ENCODE results near the gene USP35. TPM values are rescaled to one million over a fixed set of nuclear protein-coding genes. Genes with fewer than 3 reads are reported as not detected.

USP35 gene
- total RNA-seq, 1 experiment from 2014 or later, result 6.0 TPM

- ATAC-seq, result no peak
- no peak overlapping the region for H2AFZ ChIP-seq (ENCODE audit: low read depth, low read length, poor library complexity, severe bottlenecking)
- ChIA-PET POLR2A (no interaction called here), RAD21 (ENCODE audit: low non-redundant PET in 1 of 2, low total read pairs in 2 of 2, uncharacterized antibody in 2 of 2, unreplicated experiment in 2 of 2) (no interaction called here), CTCF (interaction anchor here (0.7 kb wide), 1 partner anchor 320 kb away, joined by 3 read pairs; no protein-coding TSS in a partner anchor)
- H4K20me1 ChIP-seq (ENCODE audit: insufficient read depth), result no peaks in the 10 kb centered on the region
- no peaks in the 10 kb centered on the region for H3K36me3 ChIP-seq (ENCODE audit: control insufficient read depth in 1 of 2, insufficient read depth in 2 of 2, low read length in 2 of 2)
- H3K27ac ChIP-seq (ENCODE audit: low read depth, low read length), result no peak overlapping the region
- no peak for DNase-seq (ENCODE audit: low read depth, low spot score)
- H3K4me1 ChIP-seq (ENCODE audit: control insufficient read depth in 1 of 2, insufficient read depth in 2 of 2, low read length in 2 of 2), result peaks cover 0 to 4% of the 10 kb centered on the region in 2 experiments; a peak in 1 of 4 replicates
- intact Hi-C loops (cut with micrococcal nuclease), result no loop called here
- H3K9ac ChIP-seq (ENCODE audit: low read length), result no peak overlapping the region
- H3K4me2 ChIP-seq (ENCODE audit: low read length), result no peak overlapping the region
- H3K27me3 ChIP-seq (ENCODE audit: insufficient read depth, low read length), result no peaks in the 10 kb centered on the region
- H3K4me3 ChIP-seq (replicated peaks in 1 of 2; ENCODE audit: low read depth in 1 of 2, low read length in 2 of 2), result no peak overlapping the region
- no peaks in the 10 kb centered on the region for H3K79me2 ChIP-seq (ENCODE audit: insufficient read depth, low read length)
- no peaks in the 10 kb centered on the region for H3K9me3 ChIP-seq (ENCODE audit: control insufficient read depth in 1 of 2, insufficient read depth in 1 of 2, low read depth in 1 of 2, low read length in 2 of 2)
- no peaks in the 10 kb centered on the region for H3K9me2 ChIP-seq (ENCODE audit: insufficient read depth)
- no peak for TF ChIP-seq ZBTB33 (IDR thresholded peaks at IDR 0.05; ENCODE audit: extremely low read depth, insufficient replicate concordance, low read length)
- no peak for TF ChIP-seq MAX (IDR thresholded peaks at IDR 0.05)
- TF ChIP-seq FOSL1 (IDR thresholded peaks at IDR 0.05; ENCODE audit: low read depth), result no peak
- TF ChIP-seq YY1 (IDR thresholded peaks at IDR 0.05; ENCODE audit: extremely low read depth, insufficient replicate concordance, low read depth, low read length), result no peak
- no peak for TF ChIP-seq EZH2phosphoT487 (IDR thresholded peaks at IDR 0.05; ENCODE audit: borderline replicate concordance)
- TF ChIP-seq POLR2AphosphoS5 (IDR thresholded peaks at IDR 0.05; ENCODE audit: low read depth, low read length), result no peak
- no peak for TF ChIP-seq RAD21 (IDR thresholded peaks at IDR 0.05; ENCODE audit: low read depth)
- TF ChIP-seq EGR1 (IDR thresholded peaks at IDR 0.05; ENCODE audit: low read depth), result no peak
- TF ChIP-seq JUND (IDR thresholded peaks at IDR 0.05), result no peak
- no peak for TF ChIP-seq CEBPB (IDR thresholded peaks at IDR 0.05; ENCODE audit: low read depth)
- TF ChIP-seq ATF3 (IDR thresholded peaks at IDR 0.05), result no peak
- no peak for TF ChIP-seq TCF7L2 (IDR thresholded peaks at IDR 0.05; ENCODE audit: borderline replicate concordance, extremely low read depth, insufficient read depth, insufficient read length)
- TF ChIP-seq ELF1 (IDR thresholded peaks at IDR 0.05; ENCODE audit: borderline replicate concordance, low read depth), result no peak
- TF ChIP-seq EZH2 (IDR thresholded peaks at IDR 0.05), result no peak
- no peak for TF ChIP-seq SRF (IDR thresholded peaks at IDR 0.05; ENCODE audit: low read depth)
- no peak for TF ChIP-seq SIN3A (IDR thresholded peaks at IDR 0.05; ENCODE audit: low read depth)
- TF ChIP-seq ZNF274 (IDR thresholded peaks at IDR 0.05; ENCODE audit: low read depth, low read length), result no peak
- BruUV-seq (replicated peaks), result no TSS peak
These were observed 56.0 kb downstream of the USP35 start for GRCh38 chr11:78244546-78245255.
